HFFc6 (cell line): Measurements from ENCODE around the gene TRPM2. TPM values are rescaled to one million over a fixed set of nuclear protein-coding genes. Genes with fewer than 3 reads are reported as not detected.
A peak's percentile ranks its signal among the peaks of the same experiment; 100 is the strongest.

ENCODE experiments used
- DNase-seq: peaks from one replicate; pipeline ENCODE4 v3.0.0-alpha.2; 2018
- H3K27ac Mint-ChIP-seq: 2 replicates; pipeline ENCODE4 v1.8.0; 2020; ENCODE audit warnings: mild to moderate bottlenecking, mixed read lengths
- H3K27me3 Mint-ChIP-seq: 2 replicates; pipeline ENCODE4 v1.8.0; 2021; ENCODE audit warnings: mild to moderate bottlenecking, moderate library complexity, mixed read lengths; ENCODE audit not compliant: insufficient read depth
- H3K36me3 Mint-ChIP-seq: 2 replicates; pipeline ENCODE4 v1.8.0; 2021; ENCODE audit warnings: low read depth, mixed read lengths
- H3K4me1 Mint-ChIP-seq: 2 replicates; pipeline ENCODE4 v1.8.0; 2020; ENCODE audit warnings: low read depth, mixed read lengths
- H3K4me3 Mint-ChIP-seq: 2 replicates; pipeline ENCODE4 v1.8.0; 2020; ENCODE audit warnings: mild to moderate bottlenecking, moderate library complexity, mixed read lengths
- H3K9me3 Mint-ChIP-seq: 2 replicates; pipeline ENCODE4 v1.8.0; 2020; ENCODE audit warnings: mild to moderate bottlenecking, mixed read lengths
- CTCF ChIP-seq: fragments of 200-600 bp; sonication (generic); IDR thresholded peaks from 2 replicates; pipeline ENCODE4 v1.5.0; 2021; ENCODE audit warnings: antibody characterized with exemption, mild to moderate bottlenecking
- total RNA-seq, 6 experiments: library from RNA; stranded (reverse); fragmentation: NEBNext Ultra II Directional; extraction: Animal tissue kit (Norgen Biotek cat#: 25700); gene quantifications; 2 replicates in 1 of 6; 3 replicates in 5 of 6; pipeline ENCODE4 v1.2.3, GENCODE V29; 2021

TRPM2 gene
- total RNA-seq, 6 experiments from 2014 or later = 0.09 to 0.31 (median 0.20) TPM; not detected in 2

GRCh38 chr21:44333509-44334328, 19.7 kb upstream of the TRPM2 start:
- Mint-ChIP-seq H3K36me3 (no peaks in the 10 kb centered on the region), H3K27me3 (peaks cover 12% of the 10 kb centered on the region), H3K27ac (no peak overlapping the region), H3K9me3 (no peaks in the 10 kb centered on the region), H3K4me3 (no peak overlapping the region), H3K4me1 (peaks cover 15% of the 10 kb centered on the region)
- no peak for TF ChIP-seq CTCF
- no peak for DNase-seq

DNA sequence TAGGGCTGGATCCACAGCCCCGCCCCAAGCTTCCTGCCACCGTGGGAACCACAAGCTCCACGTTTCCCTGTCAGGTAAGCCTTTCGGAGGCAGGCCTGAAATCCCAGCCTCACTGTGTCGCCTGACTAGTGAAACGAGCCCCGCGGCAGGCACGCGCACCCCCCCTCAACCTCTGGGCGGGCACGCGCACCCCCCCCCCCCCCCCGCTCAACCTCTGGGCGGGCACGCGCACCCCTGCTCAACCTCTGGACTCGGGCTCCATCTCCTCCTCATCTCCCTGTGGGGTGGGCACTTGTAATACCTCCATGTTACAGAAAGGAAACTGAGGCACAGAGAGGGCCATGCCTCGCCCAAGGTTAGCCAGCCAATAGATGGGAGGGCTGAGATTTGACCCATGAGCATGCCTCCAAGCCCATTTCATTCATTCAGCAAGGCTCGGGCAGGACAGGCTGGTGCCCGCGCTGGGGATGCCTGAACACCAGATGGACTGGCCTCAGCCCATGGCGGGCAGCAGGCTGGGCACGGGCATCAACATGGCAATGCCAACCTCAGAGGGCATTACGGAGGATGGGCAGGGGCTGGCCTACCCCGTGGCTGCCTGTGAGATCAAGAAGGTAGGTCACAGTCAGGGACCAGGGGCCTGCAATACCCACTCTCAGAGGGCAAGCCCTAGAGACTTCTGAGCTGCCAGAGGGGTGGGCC, 18.9 kb upstream of the TRPM2 start:
- Mint-ChIP-seq H3K27ac (no peak overlapping the region), H3K4me3 (no peak overlapping the region), H3K36me3 (no peaks in the 10 kb centered on the region), H3K4me1 (peaks cover 17% of the 10 kb centered on the region), H3K27me3 (peaks cover 7% of the 10 kb centered on the region), H3K9me3 (no peaks in the 10 kb centered on the region)
- DNase-seq = no peak
- TF ChIP-seq CTCF = no peak

DNA sequence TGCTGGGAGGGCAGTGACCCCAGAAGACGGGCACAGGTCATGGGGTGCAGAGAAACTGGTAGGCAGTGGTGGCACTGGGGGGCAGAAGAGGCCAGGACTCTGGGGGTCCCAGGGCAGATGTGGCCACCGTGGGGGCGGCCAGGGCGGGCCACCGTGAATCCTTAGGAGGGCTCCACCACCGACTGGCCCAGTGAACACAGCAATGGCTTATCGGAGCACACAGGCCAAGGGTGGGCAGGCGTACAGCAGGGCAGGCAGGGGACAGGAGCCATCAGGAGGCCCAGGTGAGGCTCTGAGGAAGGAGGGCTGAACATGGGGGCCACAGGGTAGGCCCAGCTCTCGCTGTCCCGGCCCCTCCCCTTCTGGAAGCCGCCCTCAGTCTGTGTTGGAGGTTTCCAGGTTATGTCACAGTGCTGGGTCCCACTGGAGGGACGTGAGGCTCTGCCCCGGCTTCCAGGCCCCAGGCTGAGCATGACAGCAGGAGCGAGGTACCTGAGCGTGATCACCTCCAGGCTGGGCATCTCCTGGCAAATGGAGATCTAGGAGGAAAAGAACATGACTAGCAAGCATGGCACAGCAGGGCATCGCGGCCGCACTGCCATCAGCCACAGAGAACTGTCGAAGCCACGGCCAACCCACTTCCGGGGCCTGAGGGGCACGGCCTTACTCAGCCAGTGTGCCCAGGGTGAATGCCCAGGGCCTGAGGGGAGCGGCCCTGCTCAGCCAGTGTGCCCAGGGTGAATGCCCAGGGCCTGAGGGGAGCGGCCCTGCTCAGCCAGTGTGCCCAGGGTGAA, 18.0 kb upstream of the TRPM2 start:
- H3K27me3 Mint-ChIP-seq = peaks cover 6% of the 10 kb centered on the region
- H3K36me3 Mint-ChIP-seq = no peaks in the 10 kb centered on the region
- no peaks in the 10 kb centered on the region for H3K9me3 Mint-ChIP-seq
- DNase-seq = no peak
- no peak overlapping the region for H3K27ac Mint-ChIP-seq
- peaks cover 27% of the 10 kb centered on the region for H3K4me1 Mint-ChIP-seq
- no peak overlapping the region for H3K4me3 Mint-ChIP-seq
- no peak for TF ChIP-seq CTCF

DNA sequence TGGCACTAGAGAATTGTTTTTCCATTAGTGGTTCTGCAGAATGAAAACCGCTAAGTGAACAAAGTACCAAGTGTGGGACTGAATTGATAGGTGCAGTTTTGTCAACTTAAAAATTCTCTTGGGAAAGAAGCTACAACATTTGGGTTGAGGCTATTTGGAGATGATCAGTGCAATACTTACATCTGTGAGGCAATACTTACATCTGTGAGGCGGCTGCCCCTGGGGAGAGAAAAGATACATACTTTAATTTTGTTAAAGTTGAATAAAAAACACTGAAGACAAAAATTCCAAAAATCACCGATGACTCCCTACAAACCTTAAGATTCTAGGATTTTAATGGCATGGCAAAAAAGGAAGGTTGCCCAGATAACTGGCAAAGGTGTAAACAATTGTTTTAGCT, 16.0 kb upstream of the TRPM2 start:
- Mint-ChIP-seq H3K4me3 (no peak overlapping the region; the same call in 1 of the 2 replicates), H3K4me1 (peaks cover 26% of the 10 kb centered on the region), H3K9me3 (no peaks in the 10 kb centered on the region), H3K27me3 (no peaks in the 10 kb centered on the region), H3K27ac (peak overlapping the region; percentile 73), H3K36me3 (no peaks in the 10 kb centered on the region)
- DNase-seq = no peak
- no peak for TF ChIP-seq CTCF
